NCI-H1417 (cell line): ENCODE results near the gene RPL41.
"Not testable (repeated sequence)": the region's sequence is repeated elsewhere in the genome, so short reads cannot be mapped to it uniquely, and the experiment has no call there.

Source experiments
- DNase-seq, 3 experiments: peaks; one replicate each; lab custom pipeline; 2025; lab: John Stamatoyannopoulos, UW

RPL41 gene

DNA sequence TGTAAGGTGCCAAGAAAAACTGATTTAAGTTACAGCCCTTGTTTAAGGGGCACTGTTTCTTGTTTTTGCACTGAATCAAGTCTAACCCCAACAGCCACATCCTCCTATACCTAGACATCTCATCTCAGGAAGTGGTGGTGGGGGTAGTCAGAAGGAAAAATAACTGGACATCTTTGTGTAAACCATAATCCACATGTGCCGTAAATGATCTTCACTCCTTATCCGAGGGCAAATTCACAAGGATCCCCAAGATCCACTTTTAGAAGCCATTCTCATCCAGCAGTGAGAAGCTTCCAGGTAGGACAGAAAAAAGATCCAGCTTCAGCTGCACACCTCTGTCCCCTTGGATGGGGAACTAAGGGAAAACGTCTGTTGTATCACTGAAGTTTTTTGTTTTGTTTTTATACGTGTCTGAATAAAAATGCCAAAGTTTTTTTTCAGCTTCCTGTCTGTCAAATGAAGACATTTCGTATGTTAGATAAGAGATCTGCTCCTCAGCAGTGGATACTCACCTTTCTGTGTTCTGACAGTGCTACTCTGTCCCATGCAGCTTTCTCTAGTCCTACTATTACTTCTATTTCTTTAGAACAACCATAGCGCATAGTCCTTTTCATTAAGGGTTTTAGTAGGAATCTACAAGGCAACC is 13.2 kb upstream of the RPL41 start:
- DNase-seq: no peak

- peak in 1 of 3 experiments; percentile 60 for DNase-seq
These were observed 12.7 kb upstream of the RPL41 start for GRCh38 chr12:56103823-56104108.

- DNase-seq: peak; percentile 99 to 100 (median 100)
These were observed 12.2 kb upstream of the RPL41 start, which contains the start of gene PA2G4 for GRCh38 chr12:56104109-56104814. TSS of gene PA2G4 (plus strand) at chr12:56104559. CDS start at chr12:56104738, 179 bp downstream.

GRCh38 chr12:56104815-56105608 is 11.4 kb upstream of the RPL41 start:
- DNase-seq: no peak

DNA sequence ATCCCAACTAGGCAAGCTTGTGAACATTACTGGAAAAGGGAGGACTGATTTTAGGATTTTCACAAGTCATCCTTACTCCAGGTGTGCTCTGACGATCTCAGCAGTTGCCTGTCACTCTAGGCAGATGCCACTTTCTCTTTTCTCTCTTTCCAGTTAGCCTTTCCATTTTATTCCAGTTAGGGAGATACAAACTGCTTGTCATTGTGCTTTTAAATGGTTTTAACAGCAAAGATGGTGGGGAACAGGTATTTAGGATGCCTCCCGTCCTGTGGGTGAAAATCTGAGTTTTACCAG is 10.9 kb upstream of the RPL41 start:
- DNase-seq: no peak

GRCh38 chr12:56107242-56107641 is 9.2 kb upstream of the RPL41 start:
- no peak for DNase-seq

- DNase-seq: no peak
These were observed 5.9 kb upstream of the RPL41 start for GRCh38 chr12:56110571-56110970.

GRCh38 chr12:56114084-56114483 is 2.3 kb upstream of the RPL41 start:
- DNase-seq: no peak

GRCh38 chr12:56115329-56115728 is 1.1 kb upstream of the RPL41 start:
- DNase-seq: no peak

- not testable (repeated sequence) for DNase-seq
These were observed 761 bp downstream of the RPL41 start for GRCh38 chr12:56117082-56117706.

GRCh38 chr12:56117778-56118687 is 1.6 kb downstream of the RPL41 start, which contains the start of gene ZC3H10:
TSS of gene ZC3H10 (plus strand) at chr12:56118266. CDS start at chr12:56120563, 2,297 bp downstream.
- DNase-seq: peak; percentile 99 to 100 (median 99)

- no peak for DNase-seq
These were observed 2.4 kb downstream of the RPL41 start for GRCh38 chr12:56118688-56119357.

- DNase-seq: peak; percentile 62 to 88 (median 78)
These were observed 2.9 kb downstream of the RPL41 start for GRCh38 chr12:56119361-56119796.

- DNase-seq: no peak
These were observed 3.9 kb downstream of the RPL41 start for GRCh38 chr12:56120158-56120846.

DNA sequence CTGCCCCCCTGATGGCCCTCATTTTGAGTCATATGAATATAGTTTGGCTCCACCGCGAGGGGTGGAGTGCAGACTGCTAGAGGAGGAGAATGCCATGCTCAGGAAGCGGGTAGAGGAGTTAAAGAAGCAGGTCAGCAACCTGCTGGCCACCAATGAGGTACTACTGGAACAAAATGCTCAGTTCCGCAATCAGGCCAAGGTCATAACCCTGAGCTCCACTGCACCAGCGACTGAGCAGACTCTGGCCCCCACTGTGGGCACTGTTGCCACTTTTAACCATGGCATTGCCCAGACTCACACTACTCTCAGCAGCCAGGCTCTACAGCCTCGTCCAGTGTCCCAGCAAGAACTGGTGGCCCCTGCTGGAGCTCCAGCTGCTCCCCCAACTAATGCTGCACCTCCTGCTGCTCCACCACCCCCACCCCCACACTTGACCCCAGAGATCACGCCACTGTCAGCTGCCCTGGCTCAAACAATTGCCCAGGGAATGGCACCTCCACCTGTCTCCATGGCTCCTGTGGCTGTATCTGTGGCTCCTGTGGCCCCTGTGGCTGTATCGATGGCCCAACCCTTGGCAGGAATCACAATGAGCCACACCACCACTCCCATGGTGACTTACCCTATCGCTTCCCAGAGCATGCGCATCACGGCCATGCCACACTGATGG is 4.9 kb downstream of the RPL41 start:
- no peak for DNase-seq

DNA sequence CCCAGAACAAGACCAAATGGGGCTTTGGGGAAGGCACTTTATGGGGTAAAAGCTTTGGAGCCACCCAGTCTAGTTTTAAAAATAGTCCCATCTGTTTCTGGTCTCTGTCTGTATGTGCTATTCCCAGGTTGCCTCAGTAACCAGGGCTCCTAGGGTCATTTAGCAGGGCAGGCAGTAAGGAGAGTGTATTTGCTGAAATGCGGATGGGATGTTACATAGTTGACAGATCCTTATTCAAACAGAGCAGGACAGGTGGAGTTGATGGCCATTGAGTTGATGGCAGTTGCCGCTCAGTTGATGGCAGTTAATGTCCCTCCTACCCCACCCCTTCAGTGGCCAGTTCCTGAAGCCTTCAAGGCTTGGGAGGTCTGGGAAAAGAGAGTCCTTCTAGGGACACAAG is 6.2 kb downstream of the RPL41 start:
- peak in 1 of 3 experiments; percentile 46 for DNase-seq

GRCh38 chr12:56124133-56124532 is 7.7 kb downstream of the RPL41 start:
- no peak for DNase-seq

DNA sequence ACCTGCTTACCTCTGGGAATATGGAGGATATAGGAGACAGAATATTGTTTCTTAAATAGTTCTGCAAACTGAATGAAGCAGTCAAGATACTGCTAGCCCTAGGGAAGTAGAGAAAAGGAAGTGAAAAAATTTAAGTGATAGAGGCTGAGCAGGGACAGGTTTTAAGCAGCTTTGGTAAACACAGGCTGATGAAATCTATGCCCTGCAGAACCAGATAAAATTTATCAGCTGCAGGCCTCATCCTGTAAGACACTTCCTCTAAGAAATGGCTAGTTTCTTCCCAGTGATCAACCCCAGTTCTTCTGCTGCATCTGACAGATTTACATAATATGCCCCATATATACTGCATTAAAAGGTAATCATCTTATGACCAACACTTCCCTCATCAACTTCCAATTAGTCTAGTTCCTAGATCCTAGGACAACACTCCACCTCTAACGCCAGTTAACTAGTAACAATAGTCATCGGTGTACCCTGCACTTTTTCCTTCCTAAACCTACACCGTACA is 10.4 kb downstream of the RPL41 start:
- peak in 1 of 3 experiments; percentile 54 for DNase-seq

DNA sequence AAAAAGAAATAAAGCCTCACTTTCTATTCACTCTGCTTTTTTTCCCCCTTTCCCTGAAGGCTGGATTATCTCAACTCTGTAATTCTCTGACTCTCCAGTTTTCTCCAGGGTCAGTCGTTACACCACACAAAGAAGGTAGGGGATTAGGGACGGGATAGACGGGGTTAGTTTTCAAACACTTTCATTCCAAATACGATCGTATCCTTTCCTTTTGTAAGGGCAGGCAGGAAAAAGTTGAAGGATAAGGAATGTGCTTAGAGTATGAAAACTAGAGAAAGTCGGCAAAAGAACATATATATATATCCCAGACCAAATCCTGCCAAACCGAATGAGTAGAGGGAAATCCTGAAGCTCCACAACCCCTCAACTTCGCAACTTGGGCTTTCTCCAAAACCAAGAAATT is 11.1 kb downstream of the RPL41 start:
- DNase-seq: no peak
